ENCODE data around the gene FXYD7. TPM values are rescaled to one million over a fixed set of nuclear protein-coding genes. Genes with fewer than 3 reads are reported as not detected.

The FXYD7 gene
- total and polyA plus RNA-seq, 9 of the 15 experiments (the other 6 are each of a cell fraction or from before 2014, with no cell fraction given): 0.10 to 0.80 (median 0.31) TPM; not detected in 3

GRCh38 chr19:35154525-35155406 lies 11.7 kb downstream of the FXYD7 start, which contains the start of gene FXYD5 (continued):
- TF ChIP-seq ELK3 (CRISPR knock-in tag; IDR thresholded peaks at IDR 0.05) (no peak), TAF9B (IDR thresholded peaks at IDR 0.05; ENCODE audit: partially characterized antibody) (peak; percentile 79), ELF2 (CRISPR knock-in tag; IDR thresholded peaks at IDR 0.05) (0 out of 2 replicates have a peak, but pooled peaks have one; percentile 35), CEBPB (tag; IDR thresholded peaks at IDR 0.05) (peak; percentile 84), BRD4 (IDR thresholded peaks at IDR 0.05) (no peak), KDM5B (IDR thresholded peaks at IDR 0.05; ENCODE audit: insufficient replicate concordance, low read depth, low read length) (peak; percentile 80), ZNF324 (CRISPR knock-in tag; IDR thresholded peaks at IDR 0.05) (no peak), MNT (conservative IDR thresholded peaks at IDR 0.05) (peak; percentile 63 to 88), ZNF589 (CRISPR knock-in tag; IDR thresholded peaks at IDR 0.05; ENCODE audit: low read depth) (no peak), ZNF140 (CRISPR knock-in tag; IDR thresholded peaks at IDR 0.05) (no peak), ZNF561 (CRISPR knock-in tag; conservative IDR thresholded peaks at IDR 0.05) (no peak), CREB1 (IDR thresholded peaks at IDR 0.05) (0 out of 2 replicates have a peak, but pooled peaks have one; percentile 33), CREB1 (CRISPR knock-in tag; IDR thresholded peaks at IDR 0.05) (0 out of 2 replicates have a peak, but pooled peaks have one; percentile 39), CC2D1A (IDR thresholded peaks at IDR 0.05) (peak; percentile 28; the same call in 1 of the 2 replicates), CTCF (IDR thresholded peaks at IDR 0.05 in 2 of 3, conservative IDR thresholded peaks at IDR 0.05 in 1 of 3; ENCODE audit: insufficient read depth in 2 of 3, low read depth in 1 of 3, low read length in 3 of 3) (peak in 2 of 3 experiments; percentile 16 to 18; a peak in 2 of 6 replicates), SP2 (IDR thresholded peaks at IDR 0.05; ENCODE audit: extremely low read depth, low read depth, low read length, poor library complexity, severe bottlenecking) (no peak), PCBP2 (IDR thresholded peaks at IDR 0.05; ENCODE audit: low read depth, low read length, poor library complexity, severe bottlenecking) (no peak), ZNF146 (CRISPR knock-in tag; IDR thresholded peaks at IDR 0.05; ENCODE audit: unreplicated experiment) (peak; percentile 6), ZNF584 (CRISPR knock-in tag; IDR thresholded peaks at IDR 0.05; ENCODE audit: low read depth) (no peak), EZH2 (IDR thresholded peaks at IDR 0.05; ENCODE audit: borderline replicate concordance, low read depth, low read length) (no peak), NCOA6 (IDR thresholded peaks at IDR 0.05) (no peak), ZNF77 (CRISPR knock-in tag; IDR thresholded peaks at IDR 0.05) (no peak), HNRNPH1 (optimal IDR thresholded peaks at IDR 0.05; ENCODE audit: low read depth, low read length) (no peak), SAP30 (IDR thresholded peaks at IDR 0.05; ENCODE audit: borderline replicate concordance, insufficient read depth, low read depth, low read length, poor library complexity, severe bottlenecking) (peak; percentile 23)
